Fibroblast of lung (primary cell): ENCODE measurements around the gene DSTYK.

Source experiments
- EZH2 ChIP-seq: IDR thresholded peaks from 2 replicates; pipeline ENCODE4 v1.5.1; 2012; ENCODE audit warnings: low read length, control low read depth, mild to moderate bottlenecking; ENCODE audit errors: missing control alignments
- TF ChIP-seq, protein P1 (sequence below), 2 donors: IDR thresholded peaks in 1 of 2; conservative IDR thresholded peaks in 1 of 2; 1 replicate in 1 of 2; 2 replicates in 1 of 2; pipeline ENCODE4 v1.5.1; 2011 to 2012; ENCODE audit warnings: low read length in 2 of 2, control low read depth in 1 of 2, inconsistent platforms in 1 of 2, low read depth in 1 of 2, mild to moderate bottlenecking in 1 of 2

DNA sequence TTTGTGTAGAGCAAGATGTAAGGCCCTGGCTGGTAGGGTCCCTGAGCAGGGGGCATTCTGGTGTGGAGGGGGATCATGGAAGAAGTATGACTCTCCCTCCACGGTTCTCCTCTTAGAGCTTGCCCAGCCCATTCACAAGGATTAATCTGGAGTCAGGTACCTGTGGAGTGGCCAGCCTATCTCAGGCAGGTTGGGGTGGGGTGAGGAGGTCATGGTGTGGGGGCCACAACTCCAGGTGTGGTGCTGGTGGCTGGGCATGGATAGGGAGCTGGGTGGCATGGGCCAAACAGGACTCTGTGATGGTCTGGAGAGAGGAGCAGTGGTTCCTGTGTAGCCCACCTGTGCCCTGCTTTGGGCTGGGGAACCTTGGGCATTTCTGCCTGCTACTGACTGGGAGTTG is 48.5 kb upstream of the DSTYK start:
- TF ChIP-seq, protein P1, sequence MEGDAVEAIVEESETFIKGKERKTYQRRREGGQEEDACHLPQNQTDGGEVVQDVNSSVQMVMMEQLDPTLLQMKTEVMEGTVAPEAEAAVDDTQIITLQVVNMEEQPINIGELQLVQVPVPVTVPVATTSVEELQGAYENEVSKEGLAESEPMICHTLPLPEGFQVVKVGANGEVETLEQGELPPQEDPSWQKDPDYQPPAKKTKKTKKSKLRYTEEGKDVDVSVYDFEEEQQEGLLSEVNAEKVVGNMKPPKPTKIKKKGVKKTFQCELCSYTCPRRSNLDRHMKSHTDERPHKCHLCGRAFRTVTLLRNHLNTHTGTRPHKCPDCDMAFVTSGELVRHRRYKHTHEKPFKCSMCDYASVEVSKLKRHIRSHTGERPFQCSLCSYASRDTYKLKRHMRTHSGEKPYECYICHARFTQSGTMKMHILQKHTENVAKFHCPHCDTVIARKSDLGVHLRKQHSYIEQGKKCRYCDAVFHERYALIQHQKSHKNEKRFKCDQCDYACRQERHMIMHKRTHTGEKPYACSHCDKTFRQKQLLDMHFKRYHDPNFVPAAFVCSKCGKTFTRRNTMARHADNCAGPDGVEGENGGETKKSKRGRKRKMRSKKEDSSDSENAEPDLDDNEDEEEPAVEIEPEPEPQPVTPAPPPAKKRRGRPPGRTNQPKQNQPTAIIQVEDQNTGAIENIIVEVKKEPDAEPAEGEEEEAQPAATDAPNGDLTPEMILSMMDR (conservative IDR thresholded peaks at IDR 0.05 in 1 of 2, IDR thresholded peaks at IDR 0.05 in 1 of 2; ENCODE audit: low read depth in 1 of 2, low read length in 2 of 2) = no peak
- TF ChIP-seq EZH2 = no peak
